HG02938 (cell line): ENCODE measurements around the gene CATSPERZ.

Experiments used
- ATAC-seq: cut with Tn5 transposase; IDR thresholded peaks from one replicate; pipeline ENCODE4 v1.9.1; 2021; ENCODE audit warnings: mild to moderate bottlenecking, moderate library complexity; ENCODE audit not compliant: unreplicated experiment

Gene CATSPERZ

DNA sequence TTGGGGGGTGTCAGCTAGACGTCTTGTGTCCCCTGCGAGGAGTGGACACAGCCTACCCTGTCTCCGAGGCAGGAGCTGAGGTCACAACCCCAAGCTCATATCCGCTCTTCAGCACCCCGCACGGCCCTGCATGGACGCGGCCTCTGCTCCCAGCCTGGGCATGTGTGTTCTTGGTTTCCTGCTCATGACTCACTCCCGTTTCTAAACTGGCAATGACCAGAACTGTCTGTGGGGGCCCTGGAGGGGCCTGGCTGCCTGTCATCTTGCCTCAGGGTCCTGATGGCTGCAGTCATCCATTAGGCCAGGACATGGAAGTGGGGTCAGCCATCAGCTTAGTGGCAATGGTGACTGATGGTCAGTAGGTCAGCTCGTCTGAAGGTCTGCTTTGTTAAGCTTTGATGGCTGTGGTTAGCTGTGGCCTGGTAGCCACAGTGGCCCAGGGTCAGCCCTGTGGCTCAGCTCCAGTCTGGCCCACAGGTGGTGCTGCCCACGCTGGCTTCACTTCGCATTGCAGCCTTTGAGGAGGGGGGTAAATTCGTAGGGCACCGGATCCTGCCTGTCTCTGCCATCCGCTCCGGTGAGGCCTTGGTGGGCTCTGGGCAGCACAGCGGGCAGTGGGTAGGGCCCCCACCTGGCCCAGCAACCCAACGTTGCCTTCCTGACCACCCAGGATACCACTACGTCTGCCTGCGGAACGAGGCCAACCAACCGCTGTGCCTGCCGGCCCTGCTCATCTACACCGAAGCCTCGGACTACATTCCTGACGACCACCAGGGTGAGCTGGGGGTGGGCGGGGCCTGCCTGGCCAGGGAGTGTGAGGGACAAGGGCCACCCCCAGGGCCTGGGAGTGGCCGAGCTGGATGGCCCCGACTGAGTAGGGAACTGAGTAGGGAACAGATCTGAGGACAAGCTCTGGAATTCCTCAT is 36.9 kb upstream of the CATSPERZ start:
- no peak for ATAC-seq

DNA sequence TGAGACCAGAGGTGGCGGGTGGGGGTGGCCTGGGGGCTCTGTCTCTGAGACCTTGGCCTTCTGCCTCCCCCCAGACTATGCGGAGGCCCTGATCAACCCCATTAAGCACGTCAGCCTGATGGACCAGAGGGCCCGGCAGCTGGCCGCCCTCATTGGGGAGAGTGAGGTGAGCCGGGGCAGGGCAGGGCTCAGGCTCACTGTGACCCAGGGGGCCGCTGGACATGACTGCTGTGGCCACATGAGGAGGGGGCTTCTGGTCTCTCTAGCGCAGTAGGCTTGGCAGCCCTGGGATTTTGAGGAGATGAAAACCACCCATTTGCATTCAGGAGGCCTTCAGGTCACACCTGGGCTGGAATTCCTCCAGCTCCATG is 36.2 kb upstream of the CATSPERZ start:
- no peak for ATAC-seq

GRCh38 chr11:64264371-64264852 is 35.7 kb upstream of the CATSPERZ start:
- ATAC-seq: no peak

DNA sequence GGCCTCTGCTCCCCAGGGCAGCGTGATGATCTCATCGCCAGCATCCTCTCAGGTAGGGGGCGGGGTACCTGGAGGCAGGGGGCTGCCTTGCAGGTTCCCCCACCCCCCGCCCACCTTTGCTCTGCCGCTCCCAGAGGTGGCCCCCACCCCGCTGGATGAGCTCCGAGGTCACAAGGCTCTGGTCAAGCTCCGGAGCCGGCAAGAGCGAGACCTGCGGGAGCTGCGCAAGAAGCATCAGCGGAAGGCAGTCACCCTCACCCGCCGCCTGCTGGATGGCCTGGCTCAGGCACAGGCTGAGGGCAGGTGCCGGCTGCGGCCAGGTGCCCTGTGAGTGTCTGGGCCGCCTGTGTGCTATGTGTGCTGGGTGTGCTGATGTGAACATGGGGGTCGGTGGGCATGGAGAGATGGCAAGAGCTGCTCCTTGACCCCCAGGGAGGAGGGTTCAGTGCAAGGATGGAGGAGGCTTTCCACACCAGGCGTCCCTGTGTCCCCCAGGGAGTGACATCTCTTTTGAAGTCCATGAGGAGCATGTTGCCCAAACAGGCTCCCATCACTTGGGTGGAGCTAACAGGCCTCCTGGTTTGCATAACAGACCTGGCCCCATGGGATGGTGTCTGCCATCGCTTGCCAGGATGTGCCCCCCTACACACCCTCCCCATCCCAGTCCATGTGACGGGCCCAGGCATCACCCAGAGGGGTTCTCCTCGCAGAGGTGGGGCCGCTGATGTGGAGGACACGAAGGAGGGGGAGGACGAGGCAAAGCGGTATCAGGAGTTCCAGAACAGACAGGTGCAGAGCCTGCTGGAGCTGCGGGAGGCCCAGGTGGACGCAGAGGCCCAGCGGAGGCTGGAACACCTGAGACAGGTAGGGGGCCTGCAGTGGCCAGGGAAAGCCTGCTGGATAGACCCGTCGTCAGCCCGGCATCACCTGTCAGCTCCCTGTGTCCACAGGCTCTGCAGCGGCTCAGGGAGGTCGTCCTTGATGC is 34.7 kb upstream of the CATSPERZ start:
- ATAC-seq: no peak

GRCh38 chr11:64266339-64266738 is 33.8 kb upstream of the CATSPERZ start:
- no peak for ATAC-seq

- no peak for ATAC-seq
Observed at GRCh38 chr11:64267207-64267945, 32.8 kb upstream of the CATSPERZ start.

GRCh38 chr11:64268025-64268892 is 31.9 kb upstream of the CATSPERZ start:
- ATAC-seq: no peak

DNA sequence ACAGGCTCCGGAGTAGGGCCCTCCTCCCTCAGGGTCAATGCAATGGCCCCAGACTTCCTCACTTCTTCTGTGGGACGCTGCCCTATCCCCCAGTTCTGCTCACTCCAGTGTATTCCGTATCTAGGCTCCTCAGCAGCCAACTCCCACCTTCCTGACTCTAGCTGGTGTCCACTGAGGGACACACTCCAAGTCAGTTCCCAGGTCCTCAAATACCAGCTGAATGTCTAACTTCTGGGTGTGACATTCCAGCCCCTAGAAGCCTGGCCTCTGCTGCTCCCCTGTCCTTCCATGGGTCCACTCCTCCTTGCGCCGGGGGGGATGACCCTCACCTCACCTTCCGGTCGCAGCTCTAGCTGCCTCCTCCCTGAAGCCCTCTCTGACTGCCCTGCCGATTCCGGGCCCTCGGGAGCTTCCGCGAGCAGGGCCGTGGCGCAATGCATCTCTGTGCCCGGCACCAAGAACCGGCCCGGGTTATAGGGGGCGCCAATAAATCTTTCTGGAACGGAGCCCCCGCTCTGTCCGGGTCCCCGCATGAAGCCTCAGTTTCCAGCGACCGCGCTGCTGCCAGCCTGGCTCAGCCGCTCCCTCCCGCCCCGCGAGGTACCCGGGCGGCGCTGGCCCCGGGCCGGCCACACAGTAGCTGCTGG is 31.1 kb upstream of the CATSPERZ start:
- ATAC-seq: peak; percentile 9

- peak; percentile 67 for ATAC-seq
Observed at GRCh38 chr11:64269540-64270220, 30.5 kb upstream of the CATSPERZ start.

DNA sequence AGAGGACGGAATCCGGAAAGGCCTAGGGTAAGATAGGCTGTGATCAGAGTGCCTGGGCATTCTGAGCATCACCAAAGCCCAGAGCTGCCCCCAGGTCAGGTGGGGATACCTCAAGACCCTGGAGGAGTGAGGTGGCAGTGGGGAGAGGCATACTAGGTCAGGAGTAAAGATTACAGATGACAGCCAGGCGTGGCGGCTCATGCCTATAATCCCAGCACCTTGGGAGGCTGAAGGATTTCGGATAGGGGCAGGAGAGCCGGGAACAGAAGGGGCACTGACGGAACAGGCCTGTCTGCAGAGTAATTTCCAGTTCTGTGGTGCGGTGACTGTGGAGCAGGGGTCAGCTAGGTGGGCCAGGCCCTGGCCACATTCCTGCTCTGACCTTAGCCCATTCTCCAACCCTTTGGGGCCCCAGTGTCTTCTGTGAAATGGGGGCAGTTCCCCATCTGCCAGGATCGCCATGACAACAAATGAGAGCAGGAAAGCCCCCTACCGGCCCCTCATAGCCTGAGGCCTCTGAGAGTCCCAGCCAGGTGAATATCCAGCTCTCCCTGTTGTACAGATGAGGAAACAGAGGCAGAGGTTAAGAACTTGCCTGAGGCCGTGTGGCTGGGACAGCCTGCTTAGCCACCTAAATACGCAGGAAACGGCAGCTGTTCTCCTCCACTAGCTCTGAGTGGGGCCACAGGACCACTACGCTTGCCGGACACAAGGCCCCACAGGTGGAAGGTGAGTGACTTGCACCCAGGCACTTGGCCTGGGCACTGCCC is 24.9 kb upstream of the CATSPERZ start:
- ATAC-seq: no peak

DNA sequence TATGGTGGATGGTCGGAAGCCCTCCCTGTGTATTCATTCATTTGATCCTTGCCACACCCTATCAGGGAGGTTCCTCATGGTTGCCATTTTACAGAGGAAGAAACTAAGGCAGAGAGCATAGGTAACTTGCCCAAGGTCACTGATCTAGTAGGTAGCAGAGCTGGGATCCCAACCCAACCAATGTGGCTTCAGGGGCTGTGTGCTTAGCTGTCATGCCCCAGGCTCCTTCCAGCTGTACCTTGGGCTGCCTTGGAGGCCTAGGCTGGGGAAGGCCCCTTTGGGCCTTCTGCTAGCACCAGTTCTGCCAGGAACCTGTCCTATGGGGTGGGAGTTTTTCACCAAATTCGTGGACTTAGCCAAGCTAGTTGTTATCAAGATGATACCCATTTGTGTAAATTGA is 24.3 kb upstream of the CATSPERZ start:
- no peak for ATAC-seq

DNA sequence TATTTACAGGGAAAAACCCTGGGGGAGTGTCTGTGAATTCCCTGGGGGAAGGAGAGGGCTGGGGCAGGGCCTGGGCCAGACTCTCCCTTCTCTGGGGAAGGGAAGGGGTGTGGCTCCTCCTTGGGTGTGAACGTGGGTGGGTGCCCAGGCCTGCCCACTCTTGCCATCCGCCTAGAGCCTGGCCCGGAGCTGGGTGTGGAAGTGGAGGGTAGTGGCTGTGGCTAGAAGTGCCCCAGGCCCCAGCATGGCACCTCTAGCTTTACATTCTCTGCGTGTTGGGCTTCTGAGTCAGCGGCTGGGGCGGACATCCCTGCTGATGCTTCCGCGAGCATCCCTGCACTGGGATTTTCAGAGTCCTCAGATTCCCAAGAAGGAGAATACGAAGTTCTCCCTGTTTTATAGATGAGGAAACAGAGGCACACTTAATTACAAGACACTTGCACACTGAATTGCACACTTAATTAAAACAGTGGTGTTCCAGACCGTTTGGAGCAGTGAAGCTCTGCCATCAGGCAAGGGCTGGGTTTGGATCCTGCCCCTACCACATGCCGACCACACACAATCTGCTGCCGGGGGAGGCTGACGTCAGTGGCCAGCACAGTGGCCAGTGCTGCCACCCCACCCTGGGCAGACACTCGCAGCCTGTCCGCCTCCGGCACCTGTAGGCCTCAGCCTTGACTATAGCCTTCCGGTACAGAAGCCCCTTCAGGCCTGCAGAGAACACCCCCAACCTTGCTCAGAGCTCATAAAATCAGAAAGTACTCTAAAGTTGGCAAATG is 23.3 kb upstream of the CATSPERZ start:
- no peak for ATAC-seq

GRCh38 chr11:64278576-64279190 is 21.5 kb upstream of the CATSPERZ start:
- no peak for ATAC-seq

GRCh38 chr11:64281957-64282770 is 18.0 kb upstream of the CATSPERZ start:
- ATAC-seq: no peak

GRCh38 chr11:64283092-64283491 is 17.1 kb upstream of the CATSPERZ start:
- ATAC-seq: no peak
